H1 (cell line): ENCODE results near the gene HMCN2. TPM values are rescaled to one million over a fixed set of nuclear protein-coding genes. Genes with fewer than 3 reads are reported as not detected.

Experiments used
- CTCF ChIA-PET: fragments of 300-600 bp; sonication (Branson Sonifier 250); formaldehyde crosslinking; loops from one replicate; lab custom pipeline; 2021; ENCODE audit not compliant: partially characterized antibody; lab: Charles Lee
- POLR2A ChIA-PET: fragments of 300-600 bp; sonication (Branson Sonifier 250); formaldehyde crosslinking; loops from one replicate; lab custom pipeline; 2021; ENCODE audit warnings: inconsistent platforms; ENCODE audit not compliant: partially characterized antibody; lab: Charles Lee
- DNase-seq, 2 experiments: peaks; one replicate each; pipeline versions ENCODE4 v3.0.0 to v3.0.0-alpha.2; 2010 to 2022; ENCODE audit warnings: low spot score in 2 of 2, low read depth in 1 of 2, mixed read lengths in 1 of 2
- FAIRE-seq: peaks from 2 replicates; lab custom pipeline; 2011; peaks lifted over from hg19 to GRCh38; lab: Jason Lieb, UNC
- H2AFZ ChIP-seq: 2 replicates; pipeline ENCODE4 v1.8.1; 2012; ENCODE audit warnings: low read length, inconsistent platforms
- H2AK5ac ChIP-seq: 2 replicates; pipeline ENCODE4 v1.6.1; 2013; ENCODE audit warnings: low read depth, low read length
- H2BK120ac ChIP-seq: replicated peaks from 2 replicates; pipeline ENCODE3; 2013; ENCODE audit warnings: low read depth, low read length, inconsistent platforms
- H2BK12ac ChIP-seq: 2 replicates; pipeline ENCODE4 v1.6.1; 2013; ENCODE audit warnings: low read depth, low read length
- H2BK15ac ChIP-seq: 2 replicates; pipeline ENCODE4 v1.6.1; 2013; ENCODE audit warnings: low read length
- H2BK20ac ChIP-seq: 2 replicates; pipeline ENCODE4 v1.6.1; 2013; ENCODE audit warnings: low read length
- H2BK5ac ChIP-seq: 2 replicates; pipeline ENCODE4 v1.6.1; 2013; ENCODE audit warnings: low read depth, low read length
- H3K14ac ChIP-seq: 2 replicates; pipeline ENCODE4 v1.6.1; 2013; ENCODE audit warnings: inconsistent platforms; ENCODE audit not compliant: insufficient read length
- H3K18ac ChIP-seq: 2 replicates; pipeline ENCODE4 v1.6.1; 2013; ENCODE audit warnings: low read length; ENCODE audit errors: extremely low read depth
- H3K23ac ChIP-seq: 2 replicates; pipeline ENCODE4 v1.6.1; 2013; ENCODE audit warnings: inconsistent platforms; ENCODE audit not compliant: insufficient read length
- H3K23me2 ChIP-seq: 2 replicates; pipeline ENCODE4 v1.6.1; 2013; ENCODE audit warnings: low read depth, low read length
- H3K27ac ChIP-seq: 2 replicates; pipeline ENCODE4 v1.6.1; 2011; ENCODE audit warnings: low read depth, low read length, inconsistent platforms
- H3K27me3 ChIP-seq, 4 experiments: replicated peaks in 1 of 4; 1 replicate in 1 of 4; 2 replicates in 3 of 4; pipeline versions ENCODE4 v1.6.1 to v1.8.1; 2011 to 2013; ENCODE audit warnings: low read length in 3 of 4, mild to moderate bottlenecking in 3 of 4, inconsistent platforms in 2 of 4, mixed read lengths in 2 of 4, moderate library complexity in 1 of 4; ENCODE audit not compliant: control insufficient read depth in 3 of 4, insufficient read depth in 3 of 4; ENCODE audit errors: extremely low read depth in 1 of 4
- H3K36me3 ChIP-seq, 4 experiments: 2 replicates each; pipeline versions ENCODE4 v1.6.1 to v1.8.1; 2011 to 2013; ENCODE audit warnings: mild to moderate bottlenecking in 4 of 4, low read length in 3 of 4, moderate library complexity in 2 of 4, control low read depth in 1 of 4, inconsistent platforms in 1 of 4; ENCODE audit not compliant: insufficient read depth in 4 of 4, control insufficient read depth in 2 of 4
- H3K4ac ChIP-seq: replicated peaks from 2 replicates; pipeline ENCODE3; 2013; ENCODE audit warnings: low read length, low read depth, mixed read lengths, inconsistent platforms; ENCODE audit not compliant: insufficient read length
- H3K4me1 ChIP-seq, 4 experiments: replicated peaks in 1 of 4; 1 replicate in 1 of 4; 2 replicates in 3 of 4; pipeline versions ENCODE4 v1.6.1 to v1.8.1; 2011 to 2013; ENCODE audit warnings: low read length in 3 of 4, inconsistent platforms in 2 of 4, mixed read lengths in 1 of 4; ENCODE audit not compliant: insufficient read depth in 4 of 4, control insufficient read depth in 3 of 4
- H3K4me2 ChIP-seq, 2 experiments: 2 replicates each; pipeline versions ENCODE4 v1.6.1 to v1.8.1; 2011 to 2013; ENCODE audit warnings: low read depth in 2 of 2, low read length in 2 of 2, control low read depth in 1 of 2, inconsistent platforms in 1 of 2, mild to moderate bottlenecking in 1 of 2; ENCODE audit not compliant: insufficient read depth in 1 of 2
- H3K4me3 ChIP-seq, 4 experiments: fragments of 200-600, 300-600 bp in 1 of 4; sonication (generic), shearing (Covaris generic), sonication (Bioruptor Twin) in 1 of 4; 2 replicates each; pipeline versions ENCODE4 v1.5.1 to v1.8.1; 2011 to 2016; ENCODE audit warnings: low read length in 4 of 4, low read depth in 3 of 4, control low read depth in 2 of 4, inconsistent platforms in 2 of 4, mild to moderate bottlenecking in 2 of 4, mixed read lengths in 1 of 4, moderate library complexity in 1 of 4; ENCODE audit not compliant: insufficient read depth in 2 of 4; ENCODE audit errors: extremely low read depth in 1 of 4
- H3K56ac ChIP-seq: replicated peaks from 2 replicates; pipeline ENCODE3; 2013; ENCODE audit warnings: low read depth, mild to moderate bottlenecking, mixed read lengths, low read length, inconsistent platforms; ENCODE audit not compliant: insufficient read length
- H3K79me1 ChIP-seq: 2 replicates; pipeline ENCODE4 v1.6.1; 2013; ENCODE audit warnings: low read depth, low read length, control low read depth
- H3K79me2 ChIP-seq, 2 experiments: 2 replicates each; pipeline versions ENCODE4 v1.6.1 to v1.8.1; 2012 to 2013; ENCODE audit warnings: low read length in 2 of 2, mild to moderate bottlenecking in 2 of 2, inconsistent platforms in 1 of 2; ENCODE audit not compliant: insufficient read depth in 2 of 2, control insufficient read depth in 1 of 2
- H3K9ac ChIP-seq, 4 experiments: replicated peaks in 1 of 4; 1 replicate in 1 of 4; 2 replicates in 3 of 4; pipeline versions ENCODE4 v1.6.1 to v1.8.1; 2011 to 2013; ENCODE audit warnings: low read depth in 3 of 4, low read length in 3 of 4, control low read depth in 2 of 4, mild to moderate bottlenecking in 2 of 4, moderate library complexity in 2 of 4, inconsistent platforms in 1 of 4; ENCODE audit errors: extremely low read depth in 1 of 4
- H3K9me3 ChIP-seq, 2 experiments: 2 replicates each; pipeline versions ENCODE4 v1.6.1 to v1.8.1; 2012 to 2013; ENCODE audit warnings: mild to moderate bottlenecking in 2 of 2, moderate library complexity in 2 of 2, control low read depth in 1 of 2, inconsistent platforms in 1 of 2, low read depth in 1 of 2, low read length in 1 of 2, mixed read lengths in 1 of 2; ENCODE audit not compliant: insufficient read depth in 2 of 2
- H4K20me1 ChIP-seq, 2 experiments: replicated peaks in 1 of 2; 2 replicates each; pipeline versions ENCODE3 to v1.8.1; 2011 to 2013; ENCODE audit warnings: inconsistent platforms in 2 of 2, low read length in 2 of 2, mild to moderate bottlenecking in 1 of 2; ENCODE audit not compliant: insufficient read depth in 2 of 2, control insufficient read depth in 1 of 2
- H4K5ac ChIP-seq: 2 replicates; pipeline ENCODE4 v1.6.1; 2013; ENCODE audit warnings: low read length, low read depth, mixed read lengths, inconsistent platforms; ENCODE audit not compliant: insufficient read length
- H4K8ac ChIP-seq: 2 replicates; pipeline ENCODE4 v1.8.0; 2013; ENCODE audit warnings: mild to moderate bottlenecking, moderate library complexity, low read length, inconsistent platforms; ENCODE audit not compliant: insufficient read depth; ENCODE audit errors: extremely low read depth
- H4K91ac ChIP-seq: replicated peaks from 2 replicates; pipeline ENCODE3; 2013; ENCODE audit warnings: low read length, mixed read lengths, inconsistent platforms; ENCODE audit not compliant: insufficient read length
- CHD2 ChIP-seq: IDR thresholded peaks from 2 replicates; pipeline ENCODE4 v1.6.1; 2012; ENCODE audit warnings: low read length, improper control_type of control experiment
- E2F6 ChIP-seq: IDR thresholded peaks from 2 replicates; pipeline ENCODE4 v1.6.1; 2012; ENCODE audit warnings: inconsistent platforms
- JUN ChIP-seq: IDR thresholded peaks from 2 replicates; pipeline ENCODE4 v1.6.1; 2011; ENCODE audit warnings: low read depth, mild to moderate bottlenecking, improper control_type of control experiment, low read length
- RAD21 ChIP-seq, 2 experiments: IDR thresholded peaks in 1 of 2; conservative IDR thresholded peaks in 1 of 2; 2 replicates each; pipeline ENCODE4 v1.6.1; 2011; ENCODE audit warnings: low read depth in 2 of 2, low read length in 2 of 2, improper control_type of control experiment in 1 of 2, inconsistent platforms in 1 of 2, mild to moderate bottlenecking in 1 of 2, moderate library complexity in 1 of 2
- SIN3A ChIP-seq, 2 experiments: IDR thresholded peaks in 1 of 2; conservative IDR thresholded peaks in 1 of 2; 2 replicates each; pipeline ENCODE4 v1.6.1; 2011 to 2012; ENCODE audit warnings: low read length in 2 of 2, improper control_type of control experiment in 1 of 2, low read depth in 1 of 2, mild to moderate bottlenecking in 1 of 2
- SIX5 ChIP-seq: IDR thresholded peaks from 2 replicates; pipeline ENCODE4 v1.6.1; 2011; ENCODE audit warnings: mild to moderate bottlenecking, low read depth, low read length
- WGBS, 2 experiments: shearing (Covaris generic) in 1 of 2; methylation state at CpG; one replicate each; pipeline versions ENCODE4 v1.1.6 to v1.1.7; 2013 to 2015; ENCODE audit warnings: low lambda C conversion rate in 2 of 2, mixed read lengths in 2 of 2, inconsistent platforms in 1 of 2, low coverage in 1 of 2, missing lambda C conversion rate in 1 of 2; ENCODE audit not compliant: insufficient replicate concordance in 2 of 2, insufficient coverage in 1 of 2, insufficient read length in 1 of 2; ENCODE audit errors: extremely low coverage in 1 of 2, missing lambda C conversion rate in 1 of 2; 5-methylcytosine and 5-hydroxymethylcytosine counted together
- polyA plus RNA-seq, 7 experiments: library from polyadenylated mRNA; depleted of rRNA in 3 of 7; stranded (reverse) in 5 of 7; unstranded in 2 of 7; fragments of >200 nt in 5 of 7; fragments of 200-250 nt in 2 of 7; gene quantifications; 1 replicate in 5 of 7; 2 replicates in 1 of 7; 4 replicates in 1 of 7; pipeline versions ENCODE4 v1.2.1 to v1.2.3, GENCODE V29; 2011 to 2013; ENCODE audit warnings: missing spikeins in 2 of 7, mixed read lengths in 2 of 7
- total RNA-seq: library from RNA; stranded (reverse); fragmentation: NEBNext Ultra II Directional; extraction: Animal tissue kit (Norgen Biotek cat#: 25700); gene quantifications from 2 replicates; pipeline ENCODE4 v1.2.1, GENCODE V29; 2021

The HMCN2 gene
- total and polyA plus RNA-seq, 2 of the 8 experiments (the other 6 are each of a cell fraction or from before 2014, with no cell fraction given): 5.0 to 9.1 TPM

- ChIA-PET CTCF (interaction anchor here (0.6 to 11.9 kb wide), 11 partner anchors 11 to 248 kb away, joined by 3 to 136 read pairs (median 14); partner anchors contain the start of gene EXOSC2), POLR2A (interaction anchor here (1.4 to 3.5 kb wide), 2 partner anchors 11 to 13 kb away, joined by 3 to 10 read pairs; no protein-coding TSS in a partner anchor)
- no peak overlapping the region for H4K8ac ChIP-seq
- H3K79me1 ChIP-seq: no peaks in the 10 kb centered on the region
- 90% methylated on average over 8 of the region's 8 CpGs; no CpG with 5 or more reads in 1 of the 2 experiments for WGBS, 2 experiments
- DNase-seq: no peak
- no peak overlapping the region for H3K4ac ChIP-seq
- no peak overlapping the region for H3K14ac ChIP-seq
- H2BK12ac ChIP-seq: no peak overlapping the region
- H3K4me2 ChIP-seq: no peak overlapping the region
- H3K9ac ChIP-seq: no peak overlapping the region
- H2BK5ac ChIP-seq: no peak overlapping the region
- no peaks in the 10 kb centered on the region for H3K9me3 ChIP-seq
- no peak overlapping the region for H4K5ac ChIP-seq
- TF ChIP-seq SIX5 (no peak), CHD2 (no peak), JUN (no peak), E2F6 (no peak), RAD21 (IDR thresholded peaks at IDR 0.05 in 1 of 2, conservative IDR thresholded peaks at IDR 0.05 in 1 of 2; ENCODE audit: low read depth in 2 of 2, low read length in 2 of 2) (no peak), SIN3A (conservative IDR thresholded peaks at IDR 0.05 in 1 of 2, IDR thresholded peaks at IDR 0.05 in 1 of 2; ENCODE audit: low read depth in 1 of 2, low read length in 2 of 2) (no peak)
- H3K27me3 ChIP-seq: no peaks in the 10 kb centered on the region
- H3K18ac ChIP-seq: no peak overlapping the region
- H3K36me3 ChIP-seq: peaks cover 0 to 14% (median 0%) of the 10 kb centered on the region in 4 experiments; a peak in 4 of 8 replicates
- H3K79me2 ChIP-seq: no peaks in the 10 kb centered on the region
- H3K23me2 ChIP-seq: peaks cover 8% of the 10 kb centered on the region; the same call in 1 of the 2 replicates
- H3K27ac ChIP-seq: no peak overlapping the region
- H2BK20ac ChIP-seq: no peak overlapping the region
- H2AFZ ChIP-seq: no peak overlapping the region
- H4K91ac ChIP-seq: no peak overlapping the region
- no peak overlapping the region for H3K56ac ChIP-seq
- no peak overlapping the region for H2BK120ac ChIP-seq
- H3K23ac ChIP-seq: no peak overlapping the region
- H3K4me3 ChIP-seq: no peak overlapping the region
- peaks cover 0 to 6% of the 10 kb centered on the region in 2 experiments for H4K20me1 ChIP-seq
- H2AK5ac ChIP-seq: no peak overlapping the region
- no peaks in the 10 kb centered on the region; a peak in 1 of 7 replicates for H3K4me1 ChIP-seq
- FAIRE-seq: no peak
- H2BK15ac ChIP-seq: no peak overlapping the region
Measured at GRCh38 chr9:130459151-130459550, 193.6 kb downstream of the HMCN2 start.
